Testis (tissue), 3 donors: ENCODE data around the gene TBC1D22A. TPM values are rescaled to one million over a fixed set of nuclear protein-coding genes. Genes with fewer than 3 reads are reported as not detected.

Experiments
- DNase-seq: peaks from one replicate; pipeline ENCODE4 v3.0.0-alpha.2; 2019
- H3K27ac ChIP-seq, 2 donors: fragments of 200-600 bp; sonication (generic); one replicate each; pipeline ENCODE4 v1.5.1; 2019
- H3K27me3 ChIP-seq: fragments of 200-600 bp; sonication (generic); one replicate; pipeline ENCODE4 v1.5.1; 2019
- H3K36me3 ChIP-seq: fragments of 200-600 bp; sonication (generic); one replicate; pipeline ENCODE4 v1.5.1; 2017; ENCODE audit warnings: low read depth; ENCODE audit errors: missing control alignments
- H3K4me1 ChIP-seq: fragments of 200-600 bp; sonication (generic); one replicate; pipeline ENCODE4 v1.5.1; 2019
- H3K4me3 ChIP-seq, 2 donors: fragments of 200-600 bp; sonication (generic); one replicate each; pipeline ENCODE4 v1.5.1; 2017 to 2019
- H3K9me3 ChIP-seq: fragments of 200-600 bp; sonication (generic); one replicate; pipeline ENCODE4 v1.5.1; 2017
- POLR2A ChIP-seq: fragments of 450-650 bp; IDR thresholded peaks from one replicate; pipeline ENCODE4 v1.6.1; 2017; ENCODE audit warnings: antibody characterized with exemption, mild to moderate bottlenecking, moderate library complexity
- WGBS, 2 donors: methylation state at CpG; one replicate each; pipeline ENCODE4 v1.1.5; 2018; 5-methylcytosine and 5-hydroxymethylcytosine counted together
- intact Hi-C: fragments of 100-400 bp; cut with DNase I; formaldehyde crosslinking; loops from one replicate; pipeline ENCODE4 v1.15.1; 2023; ENCODE audit warnings: low total_unique reads
- polyA plus RNA-seq: library from polyadenylated mRNA; stranded (reverse); fragments of 350-450 nt; fragmentation: Illumina TruSeq; extraction: RNeasy Lipid Tissue Mini Kit (QIAGEN cat#74804); gene quantifications from one replicate; pipeline ENCODE4 v1.2.3, GENCODE V29; 2014; ENCODE audit warnings: low read depth, low replicate concordance; ENCODE audit not compliant: insufficient read depth
- total RNA-seq, 2 donors: library from RNA; depleted of rRNA; stranded (reverse); fragments of >200 nt; gene quantifications; one replicate each; pipeline ENCODE4 v1.2.3, GENCODE V29; 2016
- TF ChIP-seq, protein P1 (sequence below), 3 experiments: fragments of 450-650 bp in 2 of 3; fragments of 200-600 bp in 1 of 3; sonication (generic) in 1 of 3; IDR thresholded peaks; one replicate each; pipeline ENCODE4 v1.5.1; 2016 to 2019; ENCODE audit warnings: antibody characterized with exemption in 3 of 3, mild to moderate bottlenecking in 2 of 3, moderate library complexity in 1 of 3

TBC1D22A gene
- total and polyA plus RNA-seq, 3 donors from 2014 or later: 16.6 to 32.8 (median 28.5) TPM

DNA sequence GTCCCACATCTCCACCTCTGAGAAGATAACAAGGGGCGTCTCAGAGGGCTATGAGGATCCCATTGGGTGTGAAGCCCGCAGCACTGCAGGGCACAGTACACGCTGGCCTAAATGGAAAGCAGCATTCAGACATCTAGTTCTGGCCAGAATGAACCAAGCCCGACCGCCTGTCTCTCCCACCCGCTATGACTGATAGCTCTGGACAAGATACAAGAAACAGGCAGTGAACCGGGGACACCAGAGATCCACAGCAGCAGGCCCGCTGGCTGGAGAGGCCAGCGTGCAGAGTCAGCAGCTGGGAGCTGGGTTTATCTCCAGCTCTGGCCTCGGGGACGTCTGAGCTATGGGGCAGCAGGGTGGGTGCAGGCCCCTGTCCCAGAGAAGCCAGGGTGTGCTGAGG is 34.0 kb upstream of the TBC1D22A start:
- Histone ChIP-seq H3K27me3 (no peaks in the 10 kb centered on the region), H3K4me3 (no peak overlapping the region), H3K9me3 (no peaks in the 10 kb centered on the region), H3K4me1 (peaks cover 12% of the 10 kb centered on the region), H3K36me3 (no peaks in the 10 kb centered on the region), H3K27ac (no peak overlapping the region)
- peak; percentile 34 for DNase-seq
- TF ChIP-seq, protein P1, sequence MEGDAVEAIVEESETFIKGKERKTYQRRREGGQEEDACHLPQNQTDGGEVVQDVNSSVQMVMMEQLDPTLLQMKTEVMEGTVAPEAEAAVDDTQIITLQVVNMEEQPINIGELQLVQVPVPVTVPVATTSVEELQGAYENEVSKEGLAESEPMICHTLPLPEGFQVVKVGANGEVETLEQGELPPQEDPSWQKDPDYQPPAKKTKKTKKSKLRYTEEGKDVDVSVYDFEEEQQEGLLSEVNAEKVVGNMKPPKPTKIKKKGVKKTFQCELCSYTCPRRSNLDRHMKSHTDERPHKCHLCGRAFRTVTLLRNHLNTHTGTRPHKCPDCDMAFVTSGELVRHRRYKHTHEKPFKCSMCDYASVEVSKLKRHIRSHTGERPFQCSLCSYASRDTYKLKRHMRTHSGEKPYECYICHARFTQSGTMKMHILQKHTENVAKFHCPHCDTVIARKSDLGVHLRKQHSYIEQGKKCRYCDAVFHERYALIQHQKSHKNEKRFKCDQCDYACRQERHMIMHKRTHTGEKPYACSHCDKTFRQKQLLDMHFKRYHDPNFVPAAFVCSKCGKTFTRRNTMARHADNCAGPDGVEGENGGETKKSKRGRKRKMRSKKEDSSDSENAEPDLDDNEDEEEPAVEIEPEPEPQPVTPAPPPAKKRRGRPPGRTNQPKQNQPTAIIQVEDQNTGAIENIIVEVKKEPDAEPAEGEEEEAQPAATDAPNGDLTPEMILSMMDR (IDR thresholded peaks at IDR 0.05): no peak
- TF ChIP-seq POLR2A: no peak
- intact Hi-C loops: no loop called here
- WGBS, 2 donors: 52% methylated on average over 11 of the region's 11 CpGs; no CpG with 5 or more reads in 1 of the 2 donors

DNA sequence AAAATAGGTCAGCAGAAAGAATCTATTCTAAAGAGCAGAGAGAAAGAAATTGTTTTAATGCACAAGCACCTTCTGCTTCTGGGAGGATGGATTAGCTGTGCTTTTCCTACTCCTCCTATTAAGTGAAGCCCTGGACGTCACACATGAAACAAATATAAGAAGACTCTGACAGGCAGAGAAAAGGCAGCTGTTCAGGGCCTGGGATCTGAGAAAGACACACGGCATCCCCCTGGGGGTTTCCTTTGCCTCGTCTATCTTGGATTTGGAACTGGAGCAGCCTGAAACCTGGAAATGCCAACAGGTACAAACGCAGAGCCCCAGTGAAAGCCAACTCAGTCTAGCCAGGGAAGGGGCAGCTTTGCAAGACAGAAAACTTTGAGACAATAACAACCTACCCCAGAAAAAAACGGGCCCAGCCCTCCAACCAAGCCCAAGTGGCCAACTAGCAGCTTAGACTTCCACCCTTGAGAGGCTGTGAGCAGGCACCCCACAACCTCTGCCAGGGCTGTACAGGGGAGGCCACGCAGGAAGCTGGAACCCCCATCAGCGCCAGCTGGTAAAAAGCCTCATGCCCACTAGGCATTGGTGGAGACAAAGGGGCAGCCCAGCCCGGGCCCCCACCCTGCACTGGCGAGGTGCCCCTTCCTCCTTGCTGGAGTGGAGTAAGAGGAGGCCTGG is 31.7 kb upstream of the TBC1D22A start:
- Histone ChIP-seq H3K4me1 (peaks cover 22% of the 10 kb centered on the region), H3K9me3 (no peaks in the 10 kb centered on the region), H3K36me3 (no peaks in the 10 kb centered on the region), H3K27me3 (no peaks in the 10 kb centered on the region), H3K4me3 (no peak overlapping the region), H3K27ac (no peak overlapping the region)
- intact Hi-C loops: no loop called here
- 67 to 73% methylated on average over 5 to 9 of the region's 9 CpGs for WGBS, 2 donors
- DNase-seq: no peak
- TF ChIP-seq, protein P1 (IDR thresholded peaks at IDR 0.05): no peak
- TF ChIP-seq POLR2A: no peak

DNA sequence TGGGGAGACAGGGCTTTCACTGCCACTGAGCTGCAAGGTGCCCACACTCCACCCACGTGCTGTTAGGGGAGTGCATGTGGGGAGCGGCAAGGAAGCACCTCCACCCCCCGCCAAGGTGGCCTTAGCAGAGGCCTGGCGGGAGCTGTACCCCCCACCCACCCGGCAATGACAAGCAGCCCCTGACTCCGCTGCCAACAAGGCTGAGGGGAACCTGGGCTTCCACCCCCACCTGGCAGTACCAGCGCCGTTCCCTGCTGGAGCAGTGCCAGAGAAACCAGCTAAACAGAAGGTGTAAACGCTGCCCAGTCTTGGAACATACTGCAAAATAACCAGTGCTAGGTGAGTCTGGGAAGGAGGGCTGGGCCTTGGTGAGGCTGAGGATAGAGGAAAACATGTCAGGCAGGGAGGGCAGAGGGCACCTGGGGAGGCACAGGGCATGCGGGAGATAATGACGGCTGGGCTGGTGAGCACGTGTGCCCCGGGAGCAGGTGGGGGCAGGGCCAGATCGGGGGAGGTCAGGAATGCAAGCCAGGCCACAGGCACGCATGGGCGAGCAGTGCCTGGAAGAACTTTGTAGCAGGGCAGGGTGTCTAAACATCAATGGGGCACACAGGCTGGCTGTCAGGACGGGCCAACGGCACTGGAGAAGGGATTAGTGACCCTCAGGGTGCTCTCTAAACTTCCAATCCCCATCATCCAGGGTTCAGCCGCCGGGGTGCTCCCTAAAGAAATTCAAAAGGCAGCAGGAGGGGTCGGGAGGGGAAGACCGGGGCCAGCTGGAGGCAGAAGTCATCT is 31.0 kb upstream of the TBC1D22A start:
- Histone ChIP-seq H3K9me3 (no peaks in the 10 kb centered on the region), H3K4me3 (no peak overlapping the region), H3K27me3 (no peaks in the 10 kb centered on the region), H3K4me1 (peaks cover 22% of the 10 kb centered on the region), H3K36me3 (no peaks in the 10 kb centered on the region), H3K27ac (no peak overlapping the region)
- intact Hi-C loops: no loop called here
- DNase-seq: peak; percentile 69
- no peak for TF ChIP-seq POLR2A
- TF ChIP-seq, protein P1 (IDR thresholded peaks at IDR 0.05): no peak
- WGBS, 2 donors: 64 to 67% methylated on average over 14 to 22 of the region's 22 CpGs

DNA sequence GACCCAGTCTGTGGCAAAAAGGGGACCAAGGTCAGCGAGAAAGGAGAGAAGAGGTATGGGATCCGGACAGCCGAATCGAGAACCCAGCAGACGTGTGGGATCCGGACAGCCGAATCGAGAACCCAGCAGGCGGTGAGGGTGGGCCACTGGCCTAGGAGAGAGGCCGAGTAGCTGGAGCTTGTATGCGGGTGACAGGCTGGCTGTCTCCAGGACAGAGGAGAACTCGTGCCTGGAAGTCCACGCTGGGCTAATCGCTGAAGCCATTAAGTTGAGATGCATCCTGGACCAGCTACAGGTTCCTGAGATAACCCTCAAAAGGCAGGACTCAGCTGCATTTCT is 30.4 kb upstream of the TBC1D22A start:
- Histone ChIP-seq H3K9me3 (no peaks in the 10 kb centered on the region), H3K4me3 (no peak overlapping the region), H3K36me3 (no peaks in the 10 kb centered on the region), H3K4me1 (peaks cover 22% of the 10 kb centered on the region), H3K27ac (no peak overlapping the region), H3K27me3 (no peaks in the 10 kb centered on the region)
- WGBS, 2 donors: 91 to 94% methylated on average over 14 of the region's 14 CpGs
- intact Hi-C loops: no loop called here
- no peak for DNase-seq
- no peak for TF ChIP-seq POLR2A
- TF ChIP-seq, protein P1 (IDR thresholded peaks at IDR 0.05): no peak
